H9 (cell line): ENCODE measurements around the gene RHBDL1. TPM values are rescaled to one million over a fixed set of nuclear protein-coding genes. Genes with fewer than 3 reads are reported as not detected.
"Not testable (repeated sequence)": the region's sequence is repeated elsewhere in the genome, so short reads cannot be mapped to it uniquely, and the experiment has no call there.

Experiments used
- DNase-seq: peaks from one replicate; pipeline ENCODE4 v3.0.0-alpha.2; 2017
- H2AFZ ChIP-seq: one replicate; pipeline ENCODE4 v1.6.1; 2013; ENCODE audit warnings: mild to moderate bottlenecking, low read length, control low read depth, moderate library complexity
- H2AK5ac ChIP-seq: 2 replicates; pipeline ENCODE4 v1.6.1; 2013; ENCODE audit warnings: low read length, control low read depth, mixed read lengths; ENCODE audit not compliant: insufficient read length
- H2BK120ac ChIP-seq: one replicate; pipeline ENCODE4 v1.6.1; 2013; ENCODE audit warnings: low read depth, mild to moderate bottlenecking, low read length, control low read depth, inconsistent platforms; ENCODE audit not compliant: poor library complexity, severe bottlenecking
- H2BK12ac ChIP-seq: 2 replicates; pipeline ENCODE4 v1.6.1; 2013; ENCODE audit warnings: low read length, control low read depth, mixed read lengths, low read depth; ENCODE audit not compliant: insufficient read length
- H2BK15ac ChIP-seq: 2 replicates; pipeline ENCODE4 v1.6.1; 2013; ENCODE audit warnings: low read depth, low read length, control low read depth
- H2BK20ac ChIP-seq: one replicate; pipeline ENCODE4 v1.6.1; 2013; ENCODE audit warnings: low read depth, mild to moderate bottlenecking, low read length, control low read depth, inconsistent platforms; ENCODE audit not compliant: poor library complexity, severe bottlenecking
- H2BK5ac ChIP-seq: 2 replicates; pipeline ENCODE4 v1.6.1; 2013; ENCODE audit warnings: low read length, control low read depth, mixed read lengths; ENCODE audit not compliant: insufficient read length
- H3K14ac ChIP-seq: 2 replicates; pipeline ENCODE4 v1.6.1; 2013; ENCODE audit warnings: low read length, control low read depth; ENCODE audit not compliant: insufficient read depth
- H3K18ac ChIP-seq: 2 replicates; pipeline ENCODE4 v1.6.1; 2013; ENCODE audit warnings: low read depth, mild to moderate bottlenecking, mixed read lengths, low read length, control low read depth; ENCODE audit not compliant: insufficient read length
- H3K23ac ChIP-seq: 2 replicates; pipeline ENCODE4 v1.6.1; 2013; ENCODE audit warnings: low read length, control low read depth, mixed read lengths, low read depth; ENCODE audit not compliant: insufficient read length
- H3K23me2 ChIP-seq: 2 replicates; pipeline ENCODE4 v1.6.1; 2013; ENCODE audit warnings: low read depth, mild to moderate bottlenecking, mixed read lengths, low read length, control low read depth; ENCODE audit not compliant: insufficient read length, poor library complexity, severe bottlenecking
- H3K27ac ChIP-seq: 2 replicates; pipeline ENCODE4 v1.5.1; 2013; ENCODE audit warnings: low read length, control low read depth, mixed read lengths, low read depth; ENCODE audit not compliant: insufficient read length
- H3K27me3 ChIP-seq: 2 replicates; pipeline ENCODE4 v1.6.1; 2013; ENCODE audit warnings: low read length, control low read depth, inconsistent platforms; ENCODE audit not compliant: insufficient read depth
- H3K4ac ChIP-seq: 2 replicates; pipeline ENCODE4 v1.6.1; 2013; ENCODE audit warnings: low read depth, mild to moderate bottlenecking, control low read depth, inconsistent platforms, low read length, moderate library complexity
- H3K4me1 ChIP-seq: 2 replicates; pipeline ENCODE4 v1.6.1; 2013; ENCODE audit warnings: low read length, control low read depth, inconsistent platforms; ENCODE audit not compliant: insufficient read depth
- H3K4me2 ChIP-seq: 2 replicates; pipeline ENCODE4 v1.6.1; 2013; ENCODE audit warnings: low read length, control low read depth, mixed read lengths; ENCODE audit not compliant: insufficient read length, insufficient read depth
- H3K56ac ChIP-seq: 2 replicates; pipeline ENCODE4 v1.6.1; 2013; ENCODE audit warnings: low read depth, mild to moderate bottlenecking, mixed read lengths, low read length, control low read depth; ENCODE audit not compliant: insufficient read length
- H3K79me1 ChIP-seq: 2 replicates; pipeline ENCODE4 v1.6.1; 2013; ENCODE audit warnings: low read depth, mild to moderate bottlenecking, moderate library complexity, low read length, control low read depth, inconsistent platforms; ENCODE audit not compliant: insufficient read depth, poor library complexity, severe bottlenecking
- H3K79me2 ChIP-seq: 2 replicates; pipeline ENCODE4 v1.6.1; 2013; ENCODE audit warnings: low read length, control low read depth, inconsistent platforms; ENCODE audit not compliant: insufficient read depth
- H3K9ac ChIP-seq: 2 replicates; pipeline ENCODE4 v1.6.1; 2013; ENCODE audit warnings: low read length, control low read depth, mixed read lengths; ENCODE audit not compliant: insufficient read length; ENCODE audit errors: extremely low read depth
- H3K9me3 ChIP-seq: one replicate; pipeline ENCODE4 v1.6.1; 2013; ENCODE audit warnings: low read depth, low read length, inconsistent platforms; ENCODE audit not compliant: control insufficient read depth
- H3T11ph ChIP-seq: one replicate; pipeline ENCODE4 v1.6.1; 2013; ENCODE audit warnings: mild to moderate bottlenecking, low read length, control low read depth, inconsistent platforms
- H4K20me1 ChIP-seq: one replicate; pipeline ENCODE4 v1.6.1; 2013; ENCODE audit not compliant: control insufficient read depth, insufficient read length, insufficient read depth
- H4K5ac ChIP-seq: 2 replicates; pipeline ENCODE4 v1.6.1; 2013; ENCODE audit warnings: low read depth, mild to moderate bottlenecking, mixed read lengths, low read length, control low read depth; ENCODE audit not compliant: insufficient read length
- H4K8ac ChIP-seq: replicated peaks from 2 replicates; pipeline ENCODE4 v1.6.1; 2013; ENCODE audit warnings: low read length, control low read depth, mixed read lengths, low read depth; ENCODE audit not compliant: insufficient read length
- H4K91ac ChIP-seq: 2 replicates; pipeline ENCODE4 v1.6.1; 2013; ENCODE audit warnings: low read depth, mild to moderate bottlenecking, moderate library complexity, mixed read lengths, low read length, control low read depth; ENCODE audit not compliant: insufficient read length
- H3K27ac Mint-ChIP-seq, 3 experiments: 2 replicates in 2 of 3; 3 replicates in 1 of 3; pipeline ENCODE4 v1.8.0; 2020 to 2021; ENCODE audit warnings: mixed read lengths in 3 of 3, mild to moderate bottlenecking in 1 of 3, moderate library complexity in 1 of 3
- H3K27me3 Mint-ChIP-seq: 2 replicates; pipeline ENCODE4 v1.8.0; 2021; ENCODE audit warnings: low read depth, mild to moderate bottlenecking, moderate library complexity, mixed read lengths
- H3K36me3 Mint-ChIP-seq, 3 experiments: 2 replicates in 2 of 3; 3 replicates in 1 of 3; pipeline ENCODE4 v1.8.0; 2020 to 2021; ENCODE audit warnings: low read depth in 3 of 3, mixed read lengths in 3 of 3; ENCODE audit not compliant: insufficient read depth in 1 of 3
- H3K4me1 Mint-ChIP-seq, 2 experiments: 2 replicates each; pipeline ENCODE4 v1.8.0; 2020; ENCODE audit warnings: mixed read lengths in 2 of 2
- H3K4me3 Mint-ChIP-seq, 2 experiments: 2 replicates in 1 of 2; 3 replicates in 1 of 2; pipeline ENCODE4 v1.8.0; 2020 to 2021; ENCODE audit warnings: mild to moderate bottlenecking in 2 of 2, mixed read lengths in 2 of 2, moderate library complexity in 1 of 2
- H3K9me3 Mint-ChIP-seq, 2 experiments: 2 replicates in 1 of 2; 3 replicates in 1 of 2; pipeline ENCODE4 v1.8.0; 2020; ENCODE audit warnings: mild to moderate bottlenecking in 2 of 2, mixed read lengths in 2 of 2, moderate library complexity in 1 of 2
- WGBS: extraction: QIAGEN DNeasy Blood & Tissue Kit; methylation state at CpG from one replicate; pipeline ENCODE4 v1.1.7; 2013; ENCODE audit warnings: missing lambda C conversion rate, low lambda C conversion rate, mixed read lengths; ENCODE audit not compliant: insufficient read length; ENCODE audit errors: extremely low coverage; 5-methylcytosine and 5-hydroxymethylcytosine counted together
- total RNA-seq: library from RNA; stranded (reverse); gene quantifications from 2 replicates; pipeline ENCODE4 v1.2.1, GENCODE V29; 2021
- TF ChIP-seq, protein P1 (sequence below): fragments of 200-600 bp; sonication (generic); conservative IDR thresholded peaks from 3 replicates; pipeline ENCODE4 v1.8.0; 2021; ENCODE audit warnings: antibody characterized with exemption, mild to moderate bottlenecking

The RHBDL1 gene
- total RNA-seq, 1 experiment from 2014 or later = 7.6 TPM

DNA sequence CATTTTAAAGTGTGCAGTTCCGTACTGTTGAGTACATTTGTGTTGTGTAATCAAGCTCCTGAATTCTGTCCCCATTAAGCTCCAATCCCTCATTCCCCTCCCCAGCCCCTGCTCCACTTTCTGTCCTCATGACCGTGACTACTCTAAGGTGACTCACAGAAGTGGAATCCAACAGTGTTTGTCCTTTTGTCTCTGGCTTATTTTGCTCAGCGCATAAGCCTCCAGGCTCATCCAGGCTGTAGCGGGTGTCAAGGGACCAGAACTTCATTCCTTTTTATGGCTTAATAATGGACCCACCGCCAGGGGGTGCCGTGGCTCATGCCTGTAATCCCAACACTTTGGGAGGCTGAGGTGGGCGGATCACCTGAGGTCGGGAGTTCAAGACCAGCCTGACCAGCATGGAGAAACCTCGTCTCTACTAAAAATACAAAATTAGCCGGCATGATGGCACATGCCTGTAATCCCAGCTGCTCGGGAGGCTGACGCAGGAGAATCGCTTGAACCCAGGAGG, 37.3 kb downstream of the RHBDL1 start:
- peak overlapping the region in 1 of 2 experiments; percentile 23; a peak in 2 of 5 replicates for H3K4me3 Mint-ChIP-seq
- not testable (repeated sequence) for H2AK5ac ChIP-seq, H3K23ac ChIP-seq, H3K4me1 ChIP-seq, H3K18ac ChIP-seq, H3K4me2 ChIP-seq, H2AFZ ChIP-seq, H4K5ac ChIP-seq, H3K4ac ChIP-seq, H3K9me3 ChIP-seq, H3T11ph ChIP-seq, H2BK15ac ChIP-seq, H3K79me1 ChIP-seq, H2BK5ac ChIP-seq, H3K79me2 ChIP-seq, H4K8ac ChIP-seq, H2BK20ac ChIP-seq, H4K20me1 ChIP-seq, H3K23me2 ChIP-seq, H4K91ac ChIP-seq, H3K9ac ChIP-seq, H3K9me3 Mint-ChIP-seq, H3K36me3 Mint-ChIP-seq, H2BK12ac ChIP-seq, H3K27ac ChIP-seq, H3K56ac ChIP-seq, H2BK120ac ChIP-seq, H3K14ac ChIP-seq
- peaks cover 11% of the 10 kb centered on the region; the same call in 1 of the 2 replicates for H3K27me3 ChIP-seq
- peak overlapping the region in 2 of 3 experiments; percentile 10 to 24; a peak in 2 of 7 replicates for H3K27ac Mint-ChIP-seq
- WGBS = no CpG with 5 or more reads among the region's 13 CpGs
- peaks cover 69% of the 10 kb centered on the region for H3K27me3 Mint-ChIP-seq
- TF ChIP-seq, protein P1, sequence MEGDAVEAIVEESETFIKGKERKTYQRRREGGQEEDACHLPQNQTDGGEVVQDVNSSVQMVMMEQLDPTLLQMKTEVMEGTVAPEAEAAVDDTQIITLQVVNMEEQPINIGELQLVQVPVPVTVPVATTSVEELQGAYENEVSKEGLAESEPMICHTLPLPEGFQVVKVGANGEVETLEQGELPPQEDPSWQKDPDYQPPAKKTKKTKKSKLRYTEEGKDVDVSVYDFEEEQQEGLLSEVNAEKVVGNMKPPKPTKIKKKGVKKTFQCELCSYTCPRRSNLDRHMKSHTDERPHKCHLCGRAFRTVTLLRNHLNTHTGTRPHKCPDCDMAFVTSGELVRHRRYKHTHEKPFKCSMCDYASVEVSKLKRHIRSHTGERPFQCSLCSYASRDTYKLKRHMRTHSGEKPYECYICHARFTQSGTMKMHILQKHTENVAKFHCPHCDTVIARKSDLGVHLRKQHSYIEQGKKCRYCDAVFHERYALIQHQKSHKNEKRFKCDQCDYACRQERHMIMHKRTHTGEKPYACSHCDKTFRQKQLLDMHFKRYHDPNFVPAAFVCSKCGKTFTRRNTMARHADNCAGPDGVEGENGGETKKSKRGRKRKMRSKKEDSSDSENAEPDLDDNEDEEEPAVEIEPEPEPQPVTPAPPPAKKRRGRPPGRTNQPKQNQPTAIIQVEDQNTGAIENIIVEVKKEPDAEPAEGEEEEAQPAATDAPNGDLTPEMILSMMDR = peak; percentile 73
- peaks cover 9 to 15% of the 10 kb centered on the region in 2 experiments for H3K4me1 Mint-ChIP-seq
- DNase-seq = peak; percentile 82
